Measurements from ENCODE around the gene KANSL1.

GRCh38 chr17:46036491-46036890, 156.7 kb downstream of the KANSL1 start:
- TF ChIP-seq TSHZ2 (CRISPR knock-in tag; IDR thresholded peaks at IDR 0.05), result no peak
- no peak for TF ChIP-seq PATZ1 (CRISPR knock-in tag; IDR thresholded peaks at IDR 0.05; ENCODE audit: borderline replicate concordance)
